ENCODE data around the gene GNB1L.

Gene GNB1L

GRCh38 chr22:19843857-19844376 is 10.8 kb downstream of the GNB1L start:
- no peak for TF ChIP-seq CTCF (IDR thresholded peaks at IDR 0.05; ENCODE audit: insufficient read depth, missing control alignments)
- FAIRE-seq (no peak), DNase-seq (ENCODE audit: insufficient read length, low spot score) (no peak)

GRCh38 chr22:19843107-19843856 is 11.4 kb downstream of the GNB1L start:
- no peak for TF ChIP-seq CTCF (IDR thresholded peaks at IDR 0.05; ENCODE audit: insufficient read depth, missing control alignments)
- FAIRE-seq: peak; percentile 29

GRCh38 chr22:19842393-19843106 is 12.1 kb downstream of the GNB1L start:
- no peak for TF ChIP-seq CTCF (IDR thresholded peaks at IDR 0.05; ENCODE audit: insufficient read depth, missing control alignments)
- FAIRE-seq: peak; percentile 16

More at GRCh38 chr22:19843107-19843856, 11.4 kb downstream of the GNB1L start:
- peak; percentile 61 for DNase-seq (ENCODE audit: insufficient read length, low spot score)

GRCh38 chr22:19841641-19842392 is 12.9 kb downstream of the GNB1L start:
- no peak for TF ChIP-seq CTCF (IDR thresholded peaks at IDR 0.05; ENCODE audit: insufficient read depth, missing control alignments)
- DNase-seq (ENCODE audit: insufficient read length, low spot score) (no peak), FAIRE-seq (no peak)

More at GRCh38 chr22:19842393-19843106, 12.1 kb downstream of the GNB1L start:
- DNase-seq (ENCODE audit: insufficient read length, low spot score): no peak

GRCh38 chr22:19840955-19841640 is 13.6 kb downstream of the GNB1L start:
- no peak for DNase-seq (ENCODE audit: insufficient read length, low spot score)
- no peak for FAIRE-seq
- TF ChIP-seq CTCF (IDR thresholded peaks at IDR 0.05; ENCODE audit: insufficient read depth, missing control alignments): no peak

- no peak for TF ChIP-seq CTCF (IDR thresholded peaks at IDR 0.05; ENCODE audit: insufficient read depth, missing control alignments)
- no peak for FAIRE-seq
- DNase-seq (ENCODE audit: insufficient read length, low spot score): no peak
Measured at GRCh38 chr22:19840059-19840458, 14.6 kb downstream of the GNB1L start.

Data from D721Med (cell line).